ENCODE measurements around the gene C11orf42.

DNA sequence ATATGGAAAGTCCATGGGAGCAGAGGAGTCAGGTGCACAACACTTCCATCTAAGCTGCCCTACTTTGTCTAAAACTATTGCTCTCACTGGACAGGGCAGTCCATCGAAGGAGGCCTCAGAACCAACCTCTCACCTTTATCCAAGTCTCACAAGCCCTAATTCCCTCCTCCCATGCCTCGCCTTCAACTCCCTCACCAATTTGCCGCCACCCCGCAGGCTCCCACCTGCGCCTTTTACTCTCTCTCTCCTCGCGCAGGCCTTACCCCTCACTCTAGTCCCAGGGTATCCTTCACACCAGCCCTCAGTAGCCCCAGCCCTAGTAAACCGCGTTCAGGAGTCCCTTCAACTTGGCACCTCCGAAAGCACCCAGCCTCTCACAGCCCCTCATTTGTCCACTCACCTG, 28.6 kb downstream of the C11orf42 start:
- TF ChIP-seq CREB1 (IDR thresholded peaks at IDR 0.05; ENCODE audit: low read depth) = no peak
- TF ChIP-seq EP300 (IDR thresholded peaks at IDR 0.05; ENCODE audit: borderline replicate concordance) = no peak
- no peak; the same call in 1 of the 2 replicates for TF ChIP-seq TCF12 (IDR thresholded peaks at IDR 0.05; ENCODE audit: low read depth)
- TF ChIP-seq TAF1 (IDR thresholded peaks at IDR 0.05; ENCODE audit: low read depth) = no peak
- no peak for TF ChIP-seq RAD21 (IDR thresholded peaks at IDR 0.05; ENCODE audit: low read depth)
- TF ChIP-seq REST (IDR thresholded peaks at IDR 0.05; ENCODE audit: low read depth) = no peak
